Endothelial cell of umbilical vein (primary cell): ENCODE data around the gene ASB1.

Source experiments
- EZH2 ChIP-seq: IDR thresholded peaks from 2 replicates; pipeline ENCODE4 v1.6.1; 2012; ENCODE audit warnings: borderline replicate concordance, low read depth, mild to moderate bottlenecking, moderate library complexity, low read length, inconsistent platforms; ENCODE audit not compliant: severe bottlenecking
- GATA2 ChIP-seq: IDR thresholded peaks from 2 replicates; pipeline ENCODE4 v1.7.0; 2011; ENCODE audit warnings: low read depth, mild to moderate bottlenecking, moderate library complexity, mixed read lengths, low read length; ENCODE audit not compliant: insufficient read length, insufficient read depth
- JUN ChIP-seq: IDR thresholded peaks from 2 replicates; pipeline ENCODE4 v1.6.1; 2011; ENCODE audit warnings: borderline replicate concordance, low read depth; ENCODE audit not compliant: insufficient read length, insufficient read depth
- MAX ChIP-seq: IDR thresholded peaks from 2 replicates; pipeline ENCODE4 v1.6.1; 2011; ENCODE audit not compliant: insufficient read depth, insufficient read length
- MYC ChIP-seq: IDR thresholded peaks from one replicate; pipeline ENCODE4 v1.6.1; 2011; ENCODE audit warnings: mild to moderate bottlenecking, low read depth, low read length
- POLR2A ChIP-seq: IDR thresholded peaks from 2 replicates; pipeline ENCODE4 v1.6.1; 2012; ENCODE audit warnings: low read depth, mild to moderate bottlenecking, control low read depth, low read length
- POLR2AphosphoS5 ChIP-seq: IDR thresholded peaks from 2 replicates; pipeline ENCODE4 v1.6.1; 2012; ENCODE audit warnings: low read depth, mild to moderate bottlenecking, control low read depth, low read length, moderate library complexity; ENCODE audit not compliant: insufficient read depth
- TF ChIP-seq, protein P1 (sequence below), 2 donors: IDR thresholded peaks; 1 replicate in 1 of 2; 2 replicates in 1 of 2; pipeline ENCODE4 v1.5.1; 2011; ENCODE audit warnings: low read length in 2 of 2, mild to moderate bottlenecking in 2 of 2, moderate library complexity in 2 of 2, control low read depth in 1 of 2, inconsistent platforms in 1 of 2, low read depth in 1 of 2; ENCODE audit not compliant: insufficient read depth in 1 of 2; ENCODE audit errors: extremely low read depth in 1 of 2

- TF ChIP-seq POLR2A (no peak), EZH2 (no peak), MAX (no peak), POLR2AphosphoS5 (no peak), JUN (no peak), MYC (no peak), GATA2 (no peak)
- TF ChIP-seq, protein P1, sequence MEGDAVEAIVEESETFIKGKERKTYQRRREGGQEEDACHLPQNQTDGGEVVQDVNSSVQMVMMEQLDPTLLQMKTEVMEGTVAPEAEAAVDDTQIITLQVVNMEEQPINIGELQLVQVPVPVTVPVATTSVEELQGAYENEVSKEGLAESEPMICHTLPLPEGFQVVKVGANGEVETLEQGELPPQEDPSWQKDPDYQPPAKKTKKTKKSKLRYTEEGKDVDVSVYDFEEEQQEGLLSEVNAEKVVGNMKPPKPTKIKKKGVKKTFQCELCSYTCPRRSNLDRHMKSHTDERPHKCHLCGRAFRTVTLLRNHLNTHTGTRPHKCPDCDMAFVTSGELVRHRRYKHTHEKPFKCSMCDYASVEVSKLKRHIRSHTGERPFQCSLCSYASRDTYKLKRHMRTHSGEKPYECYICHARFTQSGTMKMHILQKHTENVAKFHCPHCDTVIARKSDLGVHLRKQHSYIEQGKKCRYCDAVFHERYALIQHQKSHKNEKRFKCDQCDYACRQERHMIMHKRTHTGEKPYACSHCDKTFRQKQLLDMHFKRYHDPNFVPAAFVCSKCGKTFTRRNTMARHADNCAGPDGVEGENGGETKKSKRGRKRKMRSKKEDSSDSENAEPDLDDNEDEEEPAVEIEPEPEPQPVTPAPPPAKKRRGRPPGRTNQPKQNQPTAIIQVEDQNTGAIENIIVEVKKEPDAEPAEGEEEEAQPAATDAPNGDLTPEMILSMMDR (IDR thresholded peaks at IDR 0.05; ENCODE audit: extremely low read depth in 1 of 2, insufficient read depth in 1 of 2, low read depth in 1 of 2, low read length in 2 of 2), result no peak
These were observed 3.8 kb upstream of the ASB1 start for GRCh38 chr2:238422940-238423339.
